Loucy (cell line): ENCODE measurements around the gene LRRC63.

Experiments used
- H2AFZ ChIP-seq: fragments of 200-600 bp; sonication (generic); 2 replicates; pipeline ENCODE4 v1.6.0; 2016; ENCODE audit warnings: antibody characterized with exemption, mild to moderate bottlenecking, low read length, moderate library complexity
- H3F3A ChIP-seq: fragments of 200-600 bp; 2 replicates; pipeline ENCODE4 v1.6.0; 2016; ENCODE audit warnings: antibody characterized with exemption, low read depth, mild to moderate bottlenecking
- H3K27me3 ChIP-seq: fragments of 200-600 bp; sonication (generic); 2 replicates; pipeline ENCODE4 v1.6.1; 2014; ENCODE audit warnings: low read length, mild to moderate bottlenecking; ENCODE audit not compliant: insufficient read depth, poor library complexity, severe bottlenecking
- H3K36me3 ChIP-seq: fragments of 200-600 bp; sonication (generic); 2 replicates; pipeline ENCODE4 v1.6.1; 2016; ENCODE audit warnings: low read length; ENCODE audit not compliant: insufficient read depth
- H3K4me1 ChIP-seq: fragments of 200-600 bp; sonication (generic); 2 replicates; pipeline ENCODE4 v1.5.1; 2014; ENCODE audit warnings: low read length, mild to moderate bottlenecking; ENCODE audit not compliant: insufficient read depth, poor library complexity, severe bottlenecking
- H3K4me2 ChIP-seq: fragments of 200-600 bp; sonication (generic); 2 replicates; pipeline ENCODE4 v1.6.0; 2014; ENCODE audit warnings: antibody characterized with exemption, low read length, low read depth, mild to moderate bottlenecking; ENCODE audit not compliant: poor library complexity, severe bottlenecking
- H3K4me3 ChIP-seq: fragments of 200-600 bp; sonication (generic); 2 replicates; pipeline ENCODE4 v1.5.1; 2014; ENCODE audit warnings: low read length, mild to moderate bottlenecking, mixed read lengths; ENCODE audit not compliant: poor library complexity, severe bottlenecking
- H3K79me2 ChIP-seq: fragments of 200-600 bp; sonication (generic); 2 replicates; pipeline ENCODE4 v1.6.1; 2014; ENCODE audit warnings: low read length; ENCODE audit not compliant: insufficient read depth
- H3K9ac ChIP-seq: fragments of 200-600 bp; sonication (generic); 2 replicates; pipeline ENCODE4 v1.6.0; 2014; ENCODE audit warnings: mild to moderate bottlenecking, low read depth, low read length, moderate library complexity; ENCODE audit not compliant: poor library complexity, severe bottlenecking
- H3K9me2 ChIP-seq: fragments of 200-600 bp; sonication (generic); replicated peaks from 2 replicates; pipeline ENCODE4 v1.6.1; 2016; ENCODE audit warnings: low read depth, low read length, mixed read lengths
- H3K9me3 ChIP-seq: fragments of 200-600 bp; sonication (generic); 2 replicates; pipeline ENCODE4 v1.6.1; 2014; ENCODE audit warnings: mild to moderate bottlenecking, antibody characterized with exemption, low read length, low read depth; ENCODE audit not compliant: insufficient read depth
- H4K20me1 ChIP-seq: fragments of 200-600 bp; sonication (generic); 2 replicates; pipeline ENCODE4 v1.6.0; 2014; ENCODE audit warnings: antibody characterized with exemption, low read length, mild to moderate bottlenecking; ENCODE audit not compliant: insufficient read depth, poor library complexity, severe bottlenecking
- EZH2phosphoT487 ChIP-seq: fragments of 200-600 bp; IDR thresholded peaks from 2 replicates; pipeline ENCODE4 v1.6.1; 2018; ENCODE audit warnings: antibody characterized with exemption, mild to moderate bottlenecking, moderate library complexity, borderline replicate concordance
- TF ChIP-seq, protein P1 (sequence below): fragments of 200-600 bp; sonication (generic); conservative IDR thresholded peaks from 2 replicates; pipeline ENCODE4 v1.5.1; 2014; ENCODE audit warnings: mild to moderate bottlenecking, antibody characterized with exemption, low read length

Gene LRRC63

DNA sequence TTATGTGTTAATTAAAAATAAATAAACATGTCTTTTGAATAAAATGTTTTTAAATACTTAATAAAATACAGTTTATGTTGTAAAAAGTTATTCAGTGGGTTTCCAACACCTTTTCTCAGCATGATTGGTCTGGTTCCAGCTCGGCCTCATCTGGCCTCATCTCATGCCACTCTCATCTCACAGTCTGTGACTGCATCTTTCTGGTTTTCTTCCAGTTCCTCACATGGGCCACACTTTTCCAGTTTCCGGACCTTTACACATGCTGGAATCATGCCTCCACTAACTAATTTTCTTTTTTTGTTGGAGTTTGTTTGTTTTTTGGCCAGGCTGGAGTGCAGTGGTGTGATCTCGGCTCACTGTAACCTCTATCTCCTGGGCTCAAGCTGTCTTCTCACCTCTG, 92.8 kb downstream of the LRRC63 start:
- H3F3A ChIP-seq, result no peaks in the 10 kb centered on the region
- H3K4me1 ChIP-seq, result no peaks in the 10 kb centered on the region
- H3K9me2 ChIP-seq, result no peaks in the 10 kb centered on the region
- TF ChIP-seq EZH2phosphoT487, result no peak
- TF ChIP-seq, protein P1, sequence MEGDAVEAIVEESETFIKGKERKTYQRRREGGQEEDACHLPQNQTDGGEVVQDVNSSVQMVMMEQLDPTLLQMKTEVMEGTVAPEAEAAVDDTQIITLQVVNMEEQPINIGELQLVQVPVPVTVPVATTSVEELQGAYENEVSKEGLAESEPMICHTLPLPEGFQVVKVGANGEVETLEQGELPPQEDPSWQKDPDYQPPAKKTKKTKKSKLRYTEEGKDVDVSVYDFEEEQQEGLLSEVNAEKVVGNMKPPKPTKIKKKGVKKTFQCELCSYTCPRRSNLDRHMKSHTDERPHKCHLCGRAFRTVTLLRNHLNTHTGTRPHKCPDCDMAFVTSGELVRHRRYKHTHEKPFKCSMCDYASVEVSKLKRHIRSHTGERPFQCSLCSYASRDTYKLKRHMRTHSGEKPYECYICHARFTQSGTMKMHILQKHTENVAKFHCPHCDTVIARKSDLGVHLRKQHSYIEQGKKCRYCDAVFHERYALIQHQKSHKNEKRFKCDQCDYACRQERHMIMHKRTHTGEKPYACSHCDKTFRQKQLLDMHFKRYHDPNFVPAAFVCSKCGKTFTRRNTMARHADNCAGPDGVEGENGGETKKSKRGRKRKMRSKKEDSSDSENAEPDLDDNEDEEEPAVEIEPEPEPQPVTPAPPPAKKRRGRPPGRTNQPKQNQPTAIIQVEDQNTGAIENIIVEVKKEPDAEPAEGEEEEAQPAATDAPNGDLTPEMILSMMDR, result no peak
- no peaks in the 10 kb centered on the region for H3K27me3 ChIP-seq
- peaks cover 21% of the 10 kb centered on the region; the same call in 1 of the 2 replicates for H3K9me3 ChIP-seq
- H3K4me3 ChIP-seq, result no peak overlapping the region
- no peaks in the 10 kb centered on the region for H3K79me2 ChIP-seq
- no peak overlapping the region for H3K4me2 ChIP-seq
- no peak overlapping the region for H3K9ac ChIP-seq
- no peak overlapping the region for H2AFZ ChIP-seq
- no peaks in the 10 kb centered on the region for H3K36me3 ChIP-seq
- no peaks in the 10 kb centered on the region for H4K20me1 ChIP-seq

DNA sequence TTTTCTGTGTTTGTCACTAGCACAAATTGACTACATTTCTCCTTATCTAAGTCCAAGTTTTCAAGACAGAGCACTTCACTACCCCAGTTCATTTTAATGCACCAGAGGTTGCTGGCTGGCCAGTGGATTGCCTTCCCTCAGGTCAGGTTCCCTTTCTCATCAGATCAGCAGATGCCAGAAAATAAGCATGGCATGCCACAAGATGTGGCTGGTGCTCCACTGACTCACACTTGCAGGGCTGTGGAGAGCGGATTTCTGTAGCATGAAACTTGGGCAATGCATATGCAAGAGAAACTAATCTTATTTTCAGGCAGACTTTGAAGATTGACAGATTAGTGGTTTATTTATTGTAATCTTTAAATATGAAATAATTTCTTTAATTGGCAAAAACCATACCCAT, 95.8 kb downstream of the LRRC63 start:
- H4K20me1 ChIP-seq, result no peaks in the 10 kb centered on the region
- H3K4me1 ChIP-seq, result no peaks in the 10 kb centered on the region
- H3K79me2 ChIP-seq, result no peaks in the 10 kb centered on the region
- H3K27me3 ChIP-seq, result no peaks in the 10 kb centered on the region
- no peak overlapping the region for H2AFZ ChIP-seq
- H3K9me3 ChIP-seq, result peaks cover 8% of the 10 kb centered on the region
- H3K9me2 ChIP-seq, result no peaks in the 10 kb centered on the region
- H3F3A ChIP-seq, result no peaks in the 10 kb centered on the region
- TF ChIP-seq, protein P1, result no peak
- no peak for TF ChIP-seq EZH2phosphoT487
- no peaks in the 10 kb centered on the region for H3K36me3 ChIP-seq
- no peak overlapping the region for H3K9ac ChIP-seq
- H3K4me2 ChIP-seq, result no peak overlapping the region
- no peak overlapping the region for H3K4me3 ChIP-seq

DNA sequence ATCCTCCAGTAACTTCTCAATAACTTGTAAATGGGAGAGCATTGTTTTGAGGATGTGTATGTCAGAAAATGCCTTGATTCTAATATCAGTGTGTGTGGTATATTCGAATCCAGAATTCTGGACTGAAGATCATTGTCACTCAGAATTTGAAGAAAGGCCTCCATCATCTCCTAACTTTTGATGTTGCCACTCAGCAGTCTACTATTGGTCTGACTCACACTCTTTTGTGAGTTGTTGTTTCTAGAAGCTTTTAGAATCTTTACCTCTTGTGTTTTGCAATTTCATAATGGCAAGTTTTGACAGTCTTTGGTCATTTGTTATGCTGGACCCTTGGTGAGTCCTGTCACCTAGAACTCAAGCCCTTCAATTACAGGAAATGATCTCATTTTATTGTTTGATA, 98.3 kb downstream of the LRRC63 start:
- Histone ChIP-seq H3K27me3 (no peaks in the 10 kb centered on the region), H3K9me3 (no peaks in the 10 kb centered on the region; the same call in 1 of the 2 replicates), H3K9ac (no peak overlapping the region), H4K20me1 (no peaks in the 10 kb centered on the region), H3F3A (no peaks in the 10 kb centered on the region), H3K4me3 (no peak overlapping the region), H3K36me3 (no peaks in the 10 kb centered on the region), H3K4me1 (peaks cover 5% of the 10 kb centered on the region), H3K4me2 (no peak overlapping the region), H2AFZ (no peak overlapping the region), H3K9me2 (no peaks in the 10 kb centered on the region), H3K79me2 (no peaks in the 10 kb centered on the region)
- no peak for TF ChIP-seq EZH2phosphoT487
- TF ChIP-seq, protein P1, result no peak
